GM23338 (cell line): ENCODE data around the gene DSE.

Experiments used
- CREB1 ChIP-seq: fragments of 250-450 bp; sonication (Bioruptor Pico); IDR thresholded peaks from 2 replicates; pipeline ENCODE4 v1.5.0; 2020; ENCODE audit warnings: low read depth, mild to moderate bottlenecking, moderate library complexity
- CTCF ChIP-seq, 2 experiments: fragments of 200-600 bp in 1 of 2; sonication (generic) in 1 of 2; conservative IDR thresholded peaks; 2 replicates each; pipeline versions ENCODE4 v1.5.1 to v1.6.1; 2016 to 2017; ENCODE audit warnings: antibody characterized with exemption in 2 of 2, low read depth in 2 of 2, mild to moderate bottlenecking in 2 of 2, moderate library complexity in 1 of 2
- EZH2 ChIP-seq: fragments of 200-600 bp; sonication (generic); IDR thresholded peaks from one replicate; pipeline ENCODE4 v1.8.0; 2017; ENCODE audit warnings: antibody characterized with exemption, mild to moderate bottlenecking, low read depth; ENCODE audit not compliant: unreplicated experiment
- EZH2phosphoT487 ChIP-seq: fragments of 200-600 bp; sonication (generic); IDR thresholded peaks from one replicate; pipeline ENCODE4 v1.8.1; 2018; ENCODE audit warnings: antibody characterized with exemption; ENCODE audit not compliant: unreplicated experiment
- POLR2AphosphoS5 ChIP-seq: IDR thresholded peaks from 2 replicates; pipeline ENCODE4 v1.6.1; 2016; ENCODE audit warnings: antibody characterized with exemption, low read depth

GRCh38 chr6:116364321-116364720, 6.4 kb upstream of the DSE start:
- TF ChIP-seq POLR2AphosphoS5 (no peak), EZH2 (no peak), EZH2phosphoT487 (no peak), CTCF (conservative IDR thresholded peaks at IDR 0.05; ENCODE audit: low read depth in 2 of 2) (no peak), CREB1 (no peak)
